Measurements from ENCODE around the gene PRAC1. TPM values are rescaled to one million over a fixed set of nuclear protein-coding genes. Genes with fewer than 3 reads are reported as not detected.
A peak's percentile ranks its signal among the peaks of the same experiment; 100 is the strongest.

The PRAC1 gene
- total RNA-seq, 2 experiments from 2014 or later = not detected

GRCh38 chr17:48738424-48738802, 16.1 kb upstream of the PRAC1 start:
- Mint-ChIP-seq H3K9me3 (no peaks in the 10 kb centered on the region), H3K4me1 (peaks cover 4% of the 10 kb centered on the region), H3K27me3 (peaks cover 97% of the 10 kb centered on the region), H3K4me3 (no peak overlapping the region), H3K36me3 (peaks cover 2% of the 10 kb centered on the region), H3K27ac (no peak overlapping the region)
- POLR2A ChIA-PET = no interaction called here
- DNase-seq (no peak), ATAC-seq (ENCODE audit: low read depth) (no peak)

GRCh38 chr17:48737330-48738043, 15.2 kb upstream of the PRAC1 start:
- no peak for DNase-seq
- POLR2A ChIA-PET = interaction anchor here (0.7 kb wide), 1 partner anchor 119 kb away, joined by 3 read pairs; no protein-coding TSS in a partner anchor

GRCh38 chr17:48735062-48735351, 12.7 kb upstream of the PRAC1 start:
- peaks cover 96% of the 10 kb centered on the region for H3K27me3 Mint-ChIP-seq
- H3K9me3 Mint-ChIP-seq = no peaks in the 10 kb centered on the region
- POLR2A ChIA-PET = no interaction called here
- H3K4me3 Mint-ChIP-seq = no peak overlapping the region
- no peak overlapping the region for H3K27ac Mint-ChIP-seq
- H3K4me1 Mint-ChIP-seq = peaks cover 7% of the 10 kb centered on the region
- peaks cover 2% of the 10 kb centered on the region for H3K36me3 Mint-ChIP-seq
- no peak for DNase-seq
- no peak for ATAC-seq (ENCODE audit: low read depth)

More at GRCh38 chr17:48737330-48738043, 15.2 kb upstream of the PRAC1 start:
- Mint-ChIP-seq H3K36me3 (peaks cover 2% of the 10 kb centered on the region), H3K27ac (no peak overlapping the region), H3K27me3 (peaks cover 96% of the 10 kb centered on the region), H3K4me3 (no peak overlapping the region), H3K9me3 (no peaks in the 10 kb centered on the region), H3K4me1 (peaks cover 7% of the 10 kb centered on the region)
- ATAC-seq (ENCODE audit: low read depth) = no peak

- POLR2A ChIA-PET = no interaction called here
- H3K9me3 Mint-ChIP-seq = no peaks in the 10 kb centered on the region
- DNase-seq (no peak), ATAC-seq (ENCODE audit: low read depth) (no peak)
- no peak overlapping the region for H3K4me3 Mint-ChIP-seq
- peaks cover 97% of the 10 kb centered on the region for H3K27me3 Mint-ChIP-seq
- H3K4me1 Mint-ChIP-seq = peaks cover 7% of the 10 kb centered on the region
- H3K27ac Mint-ChIP-seq = no peak overlapping the region
- peaks cover 2% of the 10 kb centered on the region for H3K36me3 Mint-ChIP-seq
Measured at GRCh38 chr17:48734333-48735061, 12.2 kb upstream of the PRAC1 start.

- POLR2A ChIA-PET = no interaction called here
- no peak for ATAC-seq (ENCODE audit: low read depth)
- Mint-ChIP-seq H3K4me1 (peaks cover 8% of the 10 kb centered on the region), H3K9me3 (no peaks in the 10 kb centered on the region), H3K27ac (no peak overlapping the region), H3K27me3 (peaks cover 96% of the 10 kb centered on the region), H3K36me3 (peaks cover 2% of the 10 kb centered on the region), H3K4me3 (peak overlapping the region; percentile 48)
- DNase-seq = no peak
Measured at GRCh38 chr17:48733632-48734328, 11.5 kb upstream of the PRAC1 start.

- peaks cover 97% of the 10 kb centered on the region for H3K27me3 Mint-ChIP-seq
- H3K27ac Mint-ChIP-seq = no peak overlapping the region
- DNase-seq (no peak), ATAC-seq (ENCODE audit: low read depth) (no peak)
- peaks cover 2% of the 10 kb centered on the region for H3K36me3 Mint-ChIP-seq
- POLR2A ChIA-PET = no interaction called here
- H3K4me1 Mint-ChIP-seq = peaks cover 9% of the 10 kb centered on the region
- no peaks in the 10 kb centered on the region for H3K9me3 Mint-ChIP-seq
- peak overlapping the region; percentile 48 for H3K4me3 Mint-ChIP-seq
Measured at GRCh38 chr17:48732688-48733629, 10.6 kb upstream of the PRAC1 start.

GRCh38 chr17:48731355-48731754, 9.0 kb upstream of the PRAC1 start:
- POLR2A ChIA-PET = interaction anchor here (0.6 kb wide), 1 partner anchor 120 kb away, joined by 4 read pairs; no protein-coding TSS in a partner anchor
- peaks cover 2% of the 10 kb centered on the region for H3K36me3 Mint-ChIP-seq
- no peak overlapping the region for H3K27ac Mint-ChIP-seq
- H3K27me3 Mint-ChIP-seq = peaks cover 97% of the 10 kb centered on the region
- H3K4me3 Mint-ChIP-seq = no peak overlapping the region
- no peak for DNase-seq
- no peak for ATAC-seq (ENCODE audit: low read depth)
- H3K9me3 Mint-ChIP-seq = no peaks in the 10 kb centered on the region
- peaks cover 12% of the 10 kb centered on the region for H3K4me1 Mint-ChIP-seq

GRCh38 chr17:48730240-48730550, 7.9 kb upstream of the PRAC1 start:
- H3K27me3 Mint-ChIP-seq = peaks cover 97% of the 10 kb centered on the region
- no peak for ATAC-seq (ENCODE audit: low read depth)
- peaks cover 2% of the 10 kb centered on the region for H3K36me3 Mint-ChIP-seq
- H3K4me1 Mint-ChIP-seq = peaks cover 12% of the 10 kb centered on the region
- no peak overlapping the region for H3K27ac Mint-ChIP-seq
- POLR2A ChIA-PET = no interaction called here
- H3K9me3 Mint-ChIP-seq = no peaks in the 10 kb centered on the region
- H3K4me3 Mint-ChIP-seq = no peak overlapping the region
- DNase-seq = no peak

GRCh38 chr17:48729335-48730239, 7.3 kb upstream of the PRAC1 start:
- peaks cover 12% of the 10 kb centered on the region for H3K4me1 Mint-ChIP-seq
- H3K36me3 Mint-ChIP-seq = peaks cover 2% of the 10 kb centered on the region
- POLR2A ChIA-PET = no interaction called here
- H3K27me3 Mint-ChIP-seq = peaks cover 97% of the 10 kb centered on the region
- H3K9me3 Mint-ChIP-seq = no peaks in the 10 kb centered on the region
- H3K27ac Mint-ChIP-seq = no peak overlapping the region
- no peak for ATAC-seq (ENCODE audit: low read depth)
- H3K4me3 Mint-ChIP-seq = no peak overlapping the region
- DNase-seq = no peak

- Mint-ChIP-seq H3K9me3 (no peaks in the 10 kb centered on the region), H3K36me3 (peaks cover under 1% of the 10 kb centered on the region), H3K4me1 (peaks cover 18% of the 10 kb centered on the region), H3K27ac (no peak within 1 kb of the TSS), H3K4me3 (peak within 1 kb of the TSS; percentile 55), H3K27me3 (peaks cover 97% of the 10 kb centered on the region)
- POLR2A ChIA-PET = no interaction called here
- no peak for ATAC-seq (ENCODE audit: low read depth)
- DNase-seq = no peak
Measured at GRCh38 chr17:48728232-48729231, 6.2 kb upstream of the PRAC1 start, which contains the start of gene HOXB13. TSS of gene HOXB13 (minus strand) at chr17:48728750. CDS start at chr17:48728593, 157 bp downstream.

- ATAC-seq (ENCODE audit: low read depth) = no peak
- no peak overlapping the region for H3K27ac Mint-ChIP-seq
- no peak overlapping the region for H3K4me3 Mint-ChIP-seq
- peaks cover 20% of the 10 kb centered on the region for H3K4me1 Mint-ChIP-seq
- peaks cover 99% of the 10 kb centered on the region for H3K27me3 Mint-ChIP-seq
- no peak for DNase-seq
- no peaks in the 10 kb centered on the region for H3K9me3 Mint-ChIP-seq
- H3K36me3 Mint-ChIP-seq = no peaks in the 10 kb centered on the region
- POLR2A ChIA-PET = no interaction called here
Measured at GRCh38 chr17:48727415-48728175, 5.3 kb upstream of the PRAC1 start.

Measured in activated naive CD8-positive, alpha-beta T cell treated with anti-CD3 and anti-CD28 coated beads, Interleukin-2, amount 10 ng/mL, durations not matched to agents 7 days and 5 days (primary cell).